Spinal cord (tissue), 10 donors: ENCODE measurements around the gene GIGYF2. TPM values are rescaled to one million over a fixed set of nuclear protein-coding genes. Genes with fewer than 3 reads are reported as not detected.
"Not testable (repeated sequence)": the region's sequence is repeated elsewhere in the genome, so short reads cannot be mapped to it uniquely, and the experiment has no call there.

Experiments used
- DNase-seq, 6 donors: peaks; one replicate each; pipeline versions ENCODE4 v3.0.0 to v3.0.0-alpha.2; 2013 to 2015; ENCODE audit warnings: low spot score in 6 of 6, low read depth in 4 of 6
- H3K27ac ChIP-seq: one replicate; pipeline ENCODE4 v1.5.1; 2013; ENCODE audit warnings: low read depth, low read length, control low read depth
- H3K27me3 ChIP-seq: one replicate; pipeline ENCODE4 v1.6.1; 2013; ENCODE audit warnings: low read length; ENCODE audit not compliant: control insufficient read depth, insufficient read depth
- H3K36me3 ChIP-seq: one replicate; pipeline ENCODE4 v1.6.1; 2013; ENCODE audit warnings: low read length; ENCODE audit not compliant: control insufficient read depth, insufficient read depth
- H3K4me1 ChIP-seq: one replicate; pipeline ENCODE4 v1.6.1; 2013; ENCODE audit warnings: low read length; ENCODE audit not compliant: control insufficient read depth, insufficient read depth
- H3K4me3 ChIP-seq: one replicate; pipeline ENCODE4 v1.5.1; 2013; ENCODE audit warnings: low read depth, low read length, control low read depth
- H3K9me3 ChIP-seq: one replicate; pipeline ENCODE4 v1.6.1; 2013; ENCODE audit warnings: low read length; ENCODE audit not compliant: control insufficient read depth, insufficient read depth
- WGBS: methylation state at CpG from one replicate; pipeline ENCODE4 v1.1.5; 2013; ENCODE audit warnings: missing lambda C conversion rate; ENCODE audit not compliant: insufficient coverage; 5-methylcytosine and 5-hydroxymethylcytosine counted together
- polyA plus RNA-seq, 2 donors: library from polyadenylated mRNA; unstranded; fragments of 120-200 nt; gene quantifications; one replicate each; pipeline ENCODE4 v1.2.1, GENCODE V29; 2013; ENCODE audit not compliant: insufficient read length in 2 of 2
- total RNA-seq, 2 donors: library from RNA; depleted of rRNA in 1 of 2; stranded (reverse); fragments of 120-200 nt in 1 of 2; fragments of >200 nt in 1 of 2; gene quantifications; one replicate each; pipeline versions ENCODE4 v1.2.3 to v1.2.4, GENCODE V29; 2013 to 2014
- donor health status: healthy.

The GIGYF2 gene
- total and polyA plus RNA-seq, 4 donors, result 38.9 to 98.7 (median 65.5) TPM

GRCh38 chr2:232839411-232840079, 142.4 kb downstream of the GIGYF2 start:
- H3K4me1 ChIP-seq, result no peaks in the 10 kb centered on the region
- H3K9me3 ChIP-seq, result no peaks in the 10 kb centered on the region
- H3K4me3 ChIP-seq, result no peak overlapping the region
- peak in 2 of 6 donors; percentile 4 to 29 for DNase-seq
- no peak overlapping the region for H3K27ac ChIP-seq
- WGBS, result 21% methylated on average over 7 of the region's 9 CpGs
- H3K27me3 ChIP-seq, result no peaks in the 10 kb centered on the region
- H3K36me3 ChIP-seq, result peaks cover 28% of the 10 kb centered on the region

GRCh38 chr2:232842689-232843088, 145.6 kb downstream of the GIGYF2 start:
- no peaks in the 10 kb centered on the region for H3K27me3 ChIP-seq
- no peaks in the 10 kb centered on the region for H3K4me1 ChIP-seq
- no CpG with 5 or more reads among the region's 2 CpGs for WGBS
- H3K36me3 ChIP-seq, result peaks cover 16% of the 10 kb centered on the region
- H3K27ac ChIP-seq, result no peak overlapping the region
- no peaks in the 10 kb centered on the region for H3K9me3 ChIP-seq
- DNase-seq, result no peak
- no peak overlapping the region for H3K4me3 ChIP-seq

DNA sequence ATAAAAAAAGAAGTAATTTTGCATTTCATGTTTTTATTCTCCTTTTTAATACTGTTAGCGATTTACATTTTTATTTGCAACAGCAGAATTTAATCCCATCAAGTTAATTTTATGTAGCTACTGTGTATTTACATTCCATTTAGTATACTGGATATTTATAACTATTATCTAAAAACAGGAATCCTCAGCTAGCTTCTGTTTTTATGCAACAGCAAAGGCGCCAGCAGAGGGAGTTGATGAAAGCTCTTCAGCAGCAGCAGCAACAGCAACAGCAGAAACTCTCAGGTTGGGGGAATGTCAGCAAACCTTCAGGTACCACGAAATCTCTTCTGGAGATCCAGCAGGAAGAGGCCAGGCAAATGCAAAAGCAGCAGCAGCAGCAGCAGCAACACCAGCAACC, 146.7 kb downstream of the GIGYF2 start:
- Histone ChIP-seq H3K4me3 (no peak overlapping the region), H3K4me1 (no peaks in the 10 kb centered on the region), H3K9me3 (no peaks in the 10 kb centered on the region), H3K36me3 (peaks cover 22% of the 10 kb centered on the region), H3K27me3 (no peaks in the 10 kb centered on the region), H3K27ac (no peak overlapping the region)
- DNase-seq, result peak in 3 of 6 donors; percentile 2 to 60 (median 27)
- 80% methylated on average over 2 of the region's 3 CpGs for WGBS

GRCh38 chr2:232846055-232846454, 148.9 kb downstream of the GIGYF2 start:
- Histone ChIP-seq H3K27me3 (no peaks in the 10 kb centered on the region), H3K27ac (no peak overlapping the region), H3K9me3 (no peaks in the 10 kb centered on the region), H3K36me3 (peaks cover 38% of the 10 kb centered on the region), H3K4me1 (no peaks in the 10 kb centered on the region), H3K4me3 (no peak overlapping the region)
- no peak for DNase-seq

DNA sequence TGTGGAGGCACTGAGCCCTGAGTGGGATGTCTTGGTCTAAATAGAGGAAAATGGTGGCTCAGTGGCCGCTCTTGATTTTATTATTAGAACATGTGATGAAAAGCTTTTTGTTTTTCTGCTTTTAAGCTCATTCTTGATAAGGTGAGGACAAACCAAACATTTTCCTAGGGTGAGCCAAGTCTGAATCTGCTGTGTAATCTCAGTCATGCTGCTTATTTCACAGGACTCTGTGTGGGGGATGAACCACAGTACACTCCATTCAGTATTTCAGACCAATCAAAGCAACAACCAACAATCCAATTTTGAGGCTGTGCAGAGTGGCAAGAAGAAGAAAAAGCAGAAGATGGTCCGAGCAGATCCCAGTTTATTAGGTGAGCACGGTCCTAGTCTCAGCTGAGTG, 152.9 kb downstream of the GIGYF2 start:
- H3K4me1 ChIP-seq, result no peaks in the 10 kb centered on the region
- no peak for DNase-seq
- 100% methylated on average over 1 of the region's 3 CpGs for WGBS
- peaks cover 40% of the 10 kb centered on the region for H3K36me3 ChIP-seq
- no peak overlapping the region for H3K27ac ChIP-seq
- no peak overlapping the region for H3K4me3 ChIP-seq
- no peaks in the 10 kb centered on the region for H3K9me3 ChIP-seq
- H3K27me3 ChIP-seq, result no peaks in the 10 kb centered on the region

- WGBS, result 97% methylated on average over 7 of the region's 11 CpGs
- H3K27me3 ChIP-seq, H3K9me3 ChIP-seq, H3K4me1 ChIP-seq, DNase-seq, H3K4me3 ChIP-seq, H3K27ac ChIP-seq: not testable (repeated sequence)
- peaks cover 55% of the 10 kb centered on the region for H3K36me3 ChIP-seq
Observed at GRCh38 chr2:232852081-232852480, 154.9 kb downstream of the GIGYF2 start.

- Histone ChIP-seq H3K27ac (no peak overlapping the region), H3K4me3 (no peak overlapping the region), H3K36me3 (peaks cover 53% of the 10 kb centered on the region), H3K9me3 (no peaks in the 10 kb centered on the region), H3K4me1 (no peaks in the 10 kb centered on the region), H3K27me3 (no peaks in the 10 kb centered on the region)
- WGBS, result no CpG with 5 or more reads among the region's 2 CpGs
- DNase-seq, result no peak
Observed at GRCh38 chr2:232852676-232853075, 155.5 kb downstream of the GIGYF2 start.

DNA sequence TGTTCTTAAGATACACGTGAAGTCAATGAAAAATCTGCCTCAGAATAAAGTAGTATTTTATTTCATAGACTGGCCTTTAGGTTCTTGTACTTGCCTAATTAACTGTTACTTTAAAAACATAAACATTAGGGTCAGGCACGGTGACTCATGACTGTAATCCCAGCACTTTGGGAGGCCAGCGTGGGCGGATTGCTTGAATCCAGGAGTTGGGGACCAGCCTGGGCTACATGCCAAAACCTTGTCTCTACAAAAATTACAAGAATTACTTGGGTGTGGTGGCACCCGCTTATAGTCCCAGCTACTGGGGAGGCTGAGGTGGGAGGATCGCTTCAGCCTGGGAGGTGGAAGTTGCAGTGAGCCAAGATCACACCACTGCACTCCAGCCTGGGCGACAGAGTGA, 157.0 kb downstream of the GIGYF2 start:
- Histone ChIP-seq H3K36me3 (peaks cover 58% of the 10 kb centered on the region), H3K4me3 (no peak overlapping the region), H3K9me3 (no peaks in the 10 kb centered on the region), H3K27me3 (no peaks in the 10 kb centered on the region), H3K27ac (no peak overlapping the region), H3K4me1 (no peaks in the 10 kb centered on the region)
- DNase-seq, result no peak
- 77% methylated on average over 3 of the region's 7 CpGs for WGBS

DNA sequence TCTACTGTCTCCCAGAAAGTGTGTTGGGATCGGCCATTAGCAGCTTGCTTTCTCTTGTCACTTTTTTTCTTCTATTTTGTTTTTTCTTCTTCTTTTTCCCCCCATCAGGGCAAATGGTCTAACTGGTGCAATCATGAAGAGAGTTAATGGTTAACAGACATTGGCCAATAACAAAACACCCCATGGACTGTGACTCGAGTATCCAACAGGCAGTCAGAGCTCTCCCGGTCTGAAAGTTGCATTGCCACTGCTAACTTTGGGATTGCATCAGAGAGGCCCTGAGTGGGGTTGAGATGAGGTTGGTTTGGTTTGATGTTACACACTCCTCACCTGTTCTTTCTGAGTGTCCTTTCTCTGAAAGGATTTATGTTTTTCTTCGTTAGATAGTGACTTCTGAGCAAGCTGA, 160.0 kb downstream of the GIGYF2 start:
- Histone ChIP-seq H3K4me1 (no peaks in the 10 kb centered on the region), H3K36me3 (peaks cover 40% of the 10 kb centered on the region), H3K4me3 (no peak overlapping the region), H3K27me3 (no peaks in the 10 kb centered on the region), H3K9me3 (no peaks in the 10 kb centered on the region), H3K27ac (no peak overlapping the region)
- WGBS, result no CpG with 5 or more reads among the region's 4 CpGs
- DNase-seq, result no peak

DNA sequence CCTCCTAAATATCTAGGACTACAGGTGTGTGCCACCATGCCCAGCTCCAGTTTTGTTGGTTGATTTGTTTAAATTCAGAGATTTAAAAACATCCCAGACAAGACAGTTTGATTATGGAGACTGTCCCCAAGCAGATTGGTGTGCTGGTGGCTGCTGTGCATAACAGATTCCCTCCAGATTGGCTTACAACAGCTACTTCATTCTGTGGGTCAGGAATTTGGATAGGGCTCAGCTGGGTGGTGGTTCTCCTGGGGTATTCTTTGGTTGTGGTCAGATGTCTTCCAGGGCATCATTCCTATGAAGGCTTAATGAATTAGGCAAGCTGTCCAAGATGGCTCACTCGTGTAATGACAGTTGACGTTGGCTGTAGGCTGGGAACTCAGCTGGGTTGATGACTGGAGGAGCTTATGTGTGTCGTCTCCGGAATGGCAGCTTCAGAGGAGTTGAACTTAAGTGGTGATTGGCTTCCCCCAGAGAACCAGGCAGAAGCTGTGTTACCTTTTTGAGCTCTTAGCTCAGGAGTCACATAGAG, 162.3 kb downstream of the GIGYF2 start:
- WGBS, result 93% methylated on average over 4 of the region's 4 CpGs
- Histone ChIP-seq H3K4me1 (no peaks in the 10 kb centered on the region), H3K27ac (no peak overlapping the region), H3K36me3 (peaks cover 36% of the 10 kb centered on the region), H3K27me3 (no peaks in the 10 kb centered on the region), H3K4me3 (no peak overlapping the region), H3K9me3 (no peaks in the 10 kb centered on the region)
- no peak for DNase-seq
